SK-N-MC (cell line): ENCODE data around the gene PLCD3.

ENCODE experiments used
- EZH2 ChIP-seq: fragments of 200-600 bp; sonication (generic); IDR thresholded peaks from one replicate; pipeline ENCODE4 v1.6.1; 2017; ENCODE audit warnings: antibody characterized with exemption
- FOXP2 ChIP-seq: optimal IDR thresholded peaks from 2 replicates; pipeline ENCODE3; 2011; ENCODE audit warnings: mild to moderate bottlenecking, moderate library complexity; ENCODE audit not compliant: insufficient read depth; ENCODE audit errors: extremely low read length, control extremely low read depth

DNA sequence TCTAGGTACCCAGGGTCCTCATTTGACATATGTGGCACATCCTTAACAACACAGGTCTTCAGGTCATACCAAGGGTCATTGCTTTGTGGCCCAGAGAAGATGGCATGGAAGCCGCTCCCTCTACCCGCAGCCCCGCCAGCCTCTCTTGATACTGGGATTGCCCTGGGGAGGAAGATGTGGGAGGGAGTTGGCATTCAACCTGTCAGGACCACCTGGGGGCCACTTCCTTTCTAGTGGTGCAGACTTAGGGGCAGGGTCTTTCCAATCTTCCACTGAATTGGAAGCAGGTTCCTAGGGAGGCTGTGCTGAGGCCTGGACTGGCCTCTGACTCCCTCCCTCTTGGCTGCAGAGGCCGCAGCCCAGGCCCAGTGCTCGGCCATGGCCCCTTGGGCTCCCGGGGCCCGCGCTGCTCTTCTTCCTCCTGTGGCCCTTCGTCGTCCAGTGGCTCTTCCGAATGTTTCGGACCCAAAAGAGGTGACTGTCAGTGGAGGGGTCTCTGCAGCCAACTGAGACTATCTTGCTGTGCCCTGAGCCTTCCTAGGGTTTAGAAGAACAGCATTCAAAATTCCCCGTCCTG, 10.9 kb upstream of the PLCD3 start:
- TF ChIP-seq EZH2, result no peak
- TF ChIP-seq FOXP2, result no peak
